ENCODE measurements around the gene CCBE1. TPM values are rescaled to one million over a fixed set of nuclear protein-coding genes. Genes with fewer than 3 reads are reported as not detected.
"Not testable (repeated sequence)": the region's sequence is repeated elsewhere in the genome, so short reads cannot be mapped to it uniquely, and the experiment has no call there.

Gene CCBE1
- total RNA-seq, 2 experiments from 2014 or later = not detected

DNA sequence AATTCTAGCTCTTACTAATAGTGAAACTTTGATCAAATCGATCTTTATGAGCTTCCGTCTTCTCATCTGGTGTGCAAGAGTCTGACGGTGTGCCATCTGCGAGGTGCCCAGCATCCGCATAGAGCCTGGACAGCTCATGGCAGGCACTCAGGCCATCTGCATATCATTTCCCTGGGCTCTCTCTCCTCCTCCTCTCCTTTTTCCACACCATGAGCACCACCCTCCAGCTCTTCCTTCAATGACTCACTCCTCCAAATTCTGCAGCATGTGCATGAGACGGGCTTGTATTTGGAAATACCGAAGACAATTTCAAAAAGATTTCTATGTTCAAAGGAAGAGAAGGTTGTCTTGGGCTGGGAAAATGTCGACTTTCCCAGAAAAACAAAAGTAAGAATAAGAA lies 161.1 kb downstream of the CCBE1 start:
- Mint-ChIP-seq H3K36me3 (ENCODE audit: low read depth) (no peaks in the 10 kb centered on the region), H3K4me3 (no peak overlapping the region), H3K27ac (no peak overlapping the region), H3K4me1 (ENCODE audit: low read depth) (no peaks in the 10 kb centered on the region), H3K27me3 (ENCODE audit: low read depth) (no peaks in the 10 kb centered on the region), H3K9me3 (ENCODE audit: insufficient read depth) (no peaks in the 10 kb centered on the region)
- ChIA-PET CTCF (no interaction called here), POLR2A (no interaction called here)
- no peak for ATAC-seq
- DNase-seq = no peak

DNA sequence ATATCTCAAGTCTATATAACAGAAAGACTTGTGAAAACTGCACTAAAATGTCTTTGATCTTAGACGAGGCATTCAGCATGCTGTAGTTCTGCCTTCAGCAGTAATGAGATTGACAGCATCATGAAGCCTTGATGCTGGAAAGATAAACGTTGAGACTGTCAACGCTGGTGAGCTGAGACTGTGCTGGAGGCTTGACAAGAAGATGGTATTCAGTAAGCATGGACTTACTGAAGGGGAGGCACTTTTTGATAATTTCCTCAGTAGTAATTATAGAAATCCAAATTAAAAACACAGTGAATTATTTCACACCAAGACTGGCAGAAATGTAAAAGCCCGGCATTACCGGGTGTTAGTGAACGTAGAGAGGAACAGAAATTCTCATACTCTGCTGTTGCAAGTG lies 162.2 kb downstream of the CCBE1 start:
- H3K27ac Mint-ChIP-seq = no peak overlapping the region

DNA sequence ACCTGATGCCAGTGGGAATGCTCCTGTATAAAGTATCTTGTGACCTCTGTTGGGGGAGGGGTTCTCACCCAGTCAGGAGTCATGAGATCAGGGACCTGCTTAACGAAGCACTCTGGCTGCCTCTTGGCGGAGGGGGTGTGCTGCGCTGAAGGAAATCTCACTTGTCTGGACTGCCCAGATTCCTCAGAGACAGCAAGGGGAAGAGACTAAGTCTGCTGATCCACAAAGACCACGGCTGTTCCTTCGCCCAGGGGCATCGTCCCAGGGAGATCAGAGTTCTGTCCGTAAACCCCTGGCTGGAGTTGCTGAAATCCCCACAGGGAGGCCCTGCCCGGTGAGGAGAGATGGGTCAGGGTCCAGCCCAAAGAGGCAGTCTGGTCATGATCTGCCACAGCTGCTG lies 168.4 kb downstream of the CCBE1 start:
- H3K27ac Mint-ChIP-seq = no peak overlapping the region
- H3K9me3 Mint-ChIP-seq (ENCODE audit: insufficient read depth) = no peaks in the 10 kb centered on the region
- no peak for DNase-seq
- POLR2A ChIA-PET = no interaction called here
- H3K4me1 Mint-ChIP-seq (ENCODE audit: low read depth) = no peaks in the 10 kb centered on the region
- no peaks in the 10 kb centered on the region for H3K27me3 Mint-ChIP-seq (ENCODE audit: low read depth)
- no peak overlapping the region for H3K4me3 Mint-ChIP-seq
- CTCF ChIA-PET = no interaction called here
- no peaks in the 10 kb centered on the region for H3K36me3 Mint-ChIP-seq (ENCODE audit: low read depth)
- ATAC-seq = no peak

More for the DNA sequence above, 162.2 kb downstream of the CCBE1 start:
- Mint-ChIP-seq H3K27me3 (ENCODE audit: low read depth) (no peaks in the 10 kb centered on the region), H3K4me1 (ENCODE audit: low read depth) (no peaks in the 10 kb centered on the region), H3K4me3 (no peak overlapping the region), H3K36me3 (ENCODE audit: low read depth) (no peaks in the 10 kb centered on the region), H3K9me3 (ENCODE audit: insufficient read depth) (no peaks in the 10 kb centered on the region)
- ChIA-PET CTCF (no interaction called here), POLR2A (no interaction called here)
- ATAC-seq (no peak), DNase-seq (no peak)

GRCh38 chr18:59520562-59521355 lies 176.5 kb downstream of the CCBE1 start:
- Mint-ChIP-seq H3K27ac (no peak overlapping the region), H3K9me3 (ENCODE audit: insufficient read depth) (no peaks in the 10 kb centered on the region), H3K4me1 (ENCODE audit: low read depth) (no peaks in the 10 kb centered on the region), H3K27me3 (ENCODE audit: low read depth) (no peaks in the 10 kb centered on the region), H3K36me3 (ENCODE audit: low read depth) (no peaks in the 10 kb centered on the region), H3K4me3 (no peak overlapping the region)
- no peak for DNase-seq
- no peak for ATAC-seq
- POLR2A ChIA-PET = no interaction called here
- CTCF ChIA-PET = no interaction called here

DNA sequence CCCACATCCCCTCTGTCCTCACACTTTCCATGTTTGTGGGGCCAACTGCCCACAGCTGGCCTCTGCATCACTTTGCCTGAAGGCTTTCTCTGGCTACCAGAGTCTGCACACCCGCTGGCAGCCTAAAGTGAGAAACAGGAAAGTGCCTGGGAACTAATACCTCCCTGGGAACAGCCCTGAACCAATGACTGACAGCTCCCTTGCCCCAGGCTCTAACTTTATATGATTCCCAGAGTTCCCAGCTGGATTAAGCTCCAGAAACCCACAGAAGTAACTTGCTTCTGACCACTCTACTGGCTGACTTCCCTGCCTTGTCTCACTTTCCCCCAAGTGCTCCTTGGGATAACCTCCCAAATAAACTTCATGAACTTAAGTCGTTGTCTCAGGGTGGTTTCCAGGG lies 178.5 kb downstream of the CCBE1 start:
- CTCF ChIA-PET = no interaction called here

DNA sequence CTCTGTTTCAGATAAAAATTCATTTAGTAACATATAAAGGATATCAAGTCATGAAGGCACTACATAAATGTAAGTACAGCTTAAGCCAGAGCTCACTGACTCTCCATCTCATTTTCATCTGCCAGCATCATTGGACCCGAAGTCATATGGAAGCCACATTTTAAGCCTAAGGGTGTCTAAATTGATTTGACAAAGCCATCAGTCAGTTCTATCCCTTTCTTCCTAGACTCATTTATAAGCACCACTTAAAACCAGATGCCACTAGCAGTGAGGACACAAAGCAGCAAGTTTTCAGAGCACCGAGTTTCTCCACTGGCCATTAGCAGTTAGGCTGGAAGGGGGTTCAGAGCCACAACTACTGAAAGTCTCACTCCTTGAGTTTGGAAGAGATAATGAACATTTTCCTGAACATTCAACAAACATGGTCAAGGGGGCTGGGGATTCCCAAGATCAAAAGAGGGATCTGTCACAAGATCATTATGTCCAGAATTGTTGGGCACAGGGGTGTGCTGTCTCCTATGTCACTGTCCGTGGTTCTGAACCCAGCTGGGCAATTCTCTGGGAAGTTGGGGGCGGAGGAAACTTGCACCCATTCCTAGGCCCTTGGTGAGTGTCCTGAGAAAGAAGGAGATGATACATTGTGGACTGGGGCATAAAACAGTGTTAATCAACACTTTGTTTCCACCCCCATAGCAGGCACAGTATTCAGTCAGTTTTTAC lies 179.6 kb downstream of the CCBE1 start:
- no peak for ATAC-seq
- DNase-seq = no peak
- Mint-ChIP-seq H3K27me3 (ENCODE audit: low read depth) (peaks cover 3% of the 10 kb centered on the region), H3K4me1 (ENCODE audit: low read depth) (no peaks in the 10 kb centered on the region), H3K9me3 (ENCODE audit: insufficient read depth) (no peaks in the 10 kb centered on the region), H3K4me3 (no peak overlapping the region), H3K36me3 (ENCODE audit: low read depth) (no peaks in the 10 kb centered on the region), H3K27ac (no peak overlapping the region)
- CTCF ChIA-PET = no interaction called here
- POLR2A ChIA-PET = no interaction called here

More for the DNA sequence above, 178.5 kb downstream of the CCBE1 start:
- DNase-seq = no peak
- no peaks in the 10 kb centered on the region for H3K36me3 Mint-ChIP-seq (ENCODE audit: low read depth)
- peaks cover 3% of the 10 kb centered on the region for H3K27me3 Mint-ChIP-seq (ENCODE audit: low read depth)
- H3K4me3 Mint-ChIP-seq = no peak overlapping the region
- no peak for ATAC-seq
- no peak overlapping the region for H3K27ac Mint-ChIP-seq
- no peaks in the 10 kb centered on the region for H3K4me1 Mint-ChIP-seq (ENCODE audit: low read depth)
- POLR2A ChIA-PET = no interaction called here
- no peaks in the 10 kb centered on the region for H3K9me3 Mint-ChIP-seq (ENCODE audit: insufficient read depth)

DNA sequence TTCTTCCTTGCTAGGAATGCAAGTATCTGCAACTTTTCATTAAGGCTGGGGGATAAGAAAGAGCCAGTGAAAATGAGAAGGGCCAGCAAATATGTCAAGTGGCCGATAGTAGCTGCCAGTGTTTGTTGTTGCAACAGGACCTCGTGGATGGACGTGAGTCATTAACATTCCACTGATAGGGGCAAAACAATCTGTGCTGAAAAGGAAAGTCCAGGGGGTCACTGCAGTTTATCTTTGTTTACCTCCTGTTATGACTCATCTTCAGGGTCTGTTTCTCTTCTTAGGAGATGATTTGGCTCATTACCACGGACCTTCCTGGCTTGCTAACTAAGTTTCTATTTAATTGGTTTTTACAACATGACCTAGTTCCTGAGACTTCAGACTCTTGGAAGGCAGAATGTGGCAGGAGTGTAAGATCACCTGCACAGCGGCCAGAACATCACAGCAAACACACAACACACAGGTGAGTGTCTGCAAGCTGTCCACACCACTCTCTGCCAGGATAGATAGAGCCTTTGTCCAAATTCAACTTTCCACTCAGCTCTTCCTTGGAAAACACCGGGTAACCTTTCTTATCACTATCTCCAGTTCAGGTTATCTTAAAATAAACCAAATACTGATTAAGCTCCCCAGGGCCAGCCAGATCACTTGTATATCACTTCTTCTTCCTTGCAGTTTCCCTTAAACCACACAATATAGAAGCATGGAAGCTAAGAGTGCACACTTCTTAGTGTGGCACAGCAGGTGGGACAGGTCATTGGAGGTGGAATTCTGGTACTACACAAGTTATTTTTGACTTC lies 180.7 kb downstream of the CCBE1 start:
- ATAC-seq (no peak), DNase-seq (no peak)
- no peaks in the 10 kb centered on the region for H3K4me1 Mint-ChIP-seq (ENCODE audit: low read depth)
- POLR2A ChIA-PET = no interaction called here
- no peak overlapping the region for H3K27ac Mint-ChIP-seq
- H3K9me3 Mint-ChIP-seq (ENCODE audit: insufficient read depth) = no peaks in the 10 kb centered on the region
- CTCF ChIA-PET = no interaction called here
- no peak overlapping the region for H3K4me3 Mint-ChIP-seq
- H3K27me3 Mint-ChIP-seq (ENCODE audit: low read depth) = peaks cover 3% of the 10 kb centered on the region
- no peaks in the 10 kb centered on the region for H3K36me3 Mint-ChIP-seq (ENCODE audit: low read depth)

DNA sequence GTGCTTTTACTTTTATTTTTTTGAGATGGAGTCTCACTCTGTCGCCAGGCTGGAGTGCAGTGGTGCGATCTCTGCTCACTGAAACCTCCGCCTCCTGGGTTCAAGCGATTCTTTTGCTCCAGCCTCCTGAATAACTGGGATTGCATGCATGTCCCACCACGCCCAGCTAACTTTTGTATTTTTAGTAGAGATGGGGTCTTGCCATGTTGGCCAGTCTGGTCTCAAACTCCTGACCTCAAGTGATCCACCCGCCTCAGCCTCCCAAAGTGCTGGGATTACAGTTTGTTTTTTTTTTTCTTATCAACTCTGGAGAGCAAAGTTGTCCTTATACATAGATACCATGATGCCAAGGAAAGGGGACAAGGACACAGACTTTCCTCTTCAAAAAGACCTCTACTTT lies 181.3 kb downstream of the CCBE1 start:
- ATAC-seq; POLR2A ChIA-PET; H3K27me3 Mint-ChIP-seq (ENCODE audit: low read depth); H3K9me3 Mint-ChIP-seq (ENCODE audit: insufficient read depth); CTCF ChIA-PET; H3K4me1 Mint-ChIP-seq (ENCODE audit: low read depth); H3K27ac Mint-ChIP-seq; H3K36me3 Mint-ChIP-seq (ENCODE audit: low read depth); DNase-seq; H3K4me3 Mint-ChIP-seq: not testable (repeated sequence)

DNA sequence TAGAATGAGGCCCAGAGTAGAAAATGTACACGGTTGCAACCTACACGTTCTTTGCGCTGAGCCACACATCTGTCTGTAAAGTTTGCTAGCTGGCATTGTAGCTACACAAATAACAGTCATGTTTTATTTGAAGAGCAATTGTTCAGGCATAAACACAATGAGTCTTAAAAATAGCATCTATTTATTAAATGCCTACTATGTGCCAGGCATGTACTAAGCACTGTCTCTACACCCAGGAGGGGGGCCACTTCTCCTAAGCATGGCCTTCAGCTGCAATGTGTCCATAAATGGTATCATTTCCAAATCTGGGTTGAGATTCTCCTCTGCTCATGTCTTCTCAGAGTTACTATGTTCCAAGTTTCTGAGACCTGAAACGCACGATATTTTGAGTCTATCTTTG lies 182.1 kb downstream of the CCBE1 start:
- Mint-ChIP-seq H3K36me3 (ENCODE audit: low read depth) (no peaks in the 10 kb centered on the region), H3K9me3 (ENCODE audit: insufficient read depth) (no peaks in the 10 kb centered on the region), H3K27ac (no peak overlapping the region), H3K4me3 (no peak overlapping the region), H3K4me1 (ENCODE audit: low read depth) (no peaks in the 10 kb centered on the region), H3K27me3 (ENCODE audit: low read depth) (peaks cover 3% of the 10 kb centered on the region)
- DNase-seq = no peak
- POLR2A ChIA-PET = no interaction called here
- no peak for ATAC-seq
- CTCF ChIA-PET = no interaction called here

- no peak for DNase-seq
- CTCF ChIA-PET = no interaction called here
- Mint-ChIP-seq H3K36me3 (ENCODE audit: low read depth) (no peaks in the 10 kb centered on the region), H3K27me3 (ENCODE audit: low read depth) (peaks cover 3% of the 10 kb centered on the region), H3K4me3 (no peak overlapping the region), H3K27ac (no peak overlapping the region), H3K9me3 (ENCODE audit: insufficient read depth) (no peaks in the 10 kb centered on the region), H3K4me1 (ENCODE audit: low read depth) (no peaks in the 10 kb centered on the region)
- POLR2A ChIA-PET = no interaction called here
- ATAC-seq = no peak
Observed at GRCh38 chr18:59514203-59514602, 183.0 kb downstream of the CCBE1 start.

GRCh38 chr18:59512025-59512755 lies 185.0 kb downstream of the CCBE1 start:
- H3K27ac Mint-ChIP-seq = no peak overlapping the region
- ATAC-seq (no peak), DNase-seq (no peak)
- ChIA-PET POLR2A (no interaction called here), CTCF (no interaction called here)
- H3K9me3 Mint-ChIP-seq (ENCODE audit: insufficient read depth) = no peaks in the 10 kb centered on the region
- no peaks in the 10 kb centered on the region for H3K36me3 Mint-ChIP-seq (ENCODE audit: low read depth)
- H3K27me3 Mint-ChIP-seq (ENCODE audit: low read depth) = peaks cover 3% of the 10 kb centered on the region
- H3K4me1 Mint-ChIP-seq (ENCODE audit: low read depth) = no peaks in the 10 kb centered on the region
- H3K4me3 Mint-ChIP-seq = no peak overlapping the region
